GM23248 (cell line): Measurements from ENCODE around the gene DICER1. TPM values are rescaled to one million over a fixed set of nuclear protein-coding genes. Genes with fewer than 3 reads are reported as not detected.

ENCODE experiments used
- DNase-seq: peaks from one replicate; pipeline ENCODE4 v3.0.0-alpha.2; 2015
- H2AFZ ChIP-seq: fragments of 200-600 bp; sonication (generic); 2 replicates; pipeline ENCODE4 v1.6.1; 2016; ENCODE audit warnings: antibody characterized with exemption
- H3F3A ChIP-seq: fragments of 200-600 bp; sonication (generic); 2 replicates; pipeline ENCODE4 v1.6.1; 2016; ENCODE audit warnings: mild to moderate bottlenecking, antibody characterized with exemption, mixed run types; ENCODE audit not compliant: insufficient read depth
- H3K27ac ChIP-seq: fragments of 200-600 bp; sonication (generic); 2 replicates; pipeline ENCODE4 v1.5.1; 2016; ENCODE audit warnings: mild to moderate bottlenecking
- H3K27me3 ChIP-seq: fragments of 200-600 bp; sonication (generic); replicated peaks from 2 replicates; pipeline ENCODE4 v1.6.1; 2016; ENCODE audit warnings: mild to moderate bottlenecking; ENCODE audit not compliant: insufficient read depth
- H3K36me3 ChIP-seq: fragments of 200-600 bp; sonication (generic); 2 replicates; pipeline ENCODE4 v1.6.1; 2016; ENCODE audit warnings: low read depth, mild to moderate bottlenecking
- H3K4me1 ChIP-seq: fragments of 200-600 bp; sonication (generic); 2 replicates; pipeline ENCODE4 v1.6.1; 2016; ENCODE audit warnings: mild to moderate bottlenecking; ENCODE audit not compliant: insufficient read depth
- H3K4me2 ChIP-seq: fragments of 200-600 bp; sonication (generic); one replicate; pipeline ENCODE4 v1.6.1; 2016; ENCODE audit warnings: mild to moderate bottlenecking; ENCODE audit not compliant: unreplicated experiment
- H3K4me3 ChIP-seq: fragments of 200-600 bp; sonication (generic); 2 replicates; pipeline ENCODE4 v1.5.1; 2016; ENCODE audit warnings: mild to moderate bottlenecking
- H3K79me2 ChIP-seq: fragments of 200-600 bp; sonication (generic); 2 replicates; pipeline ENCODE4 v1.6.1; 2016; ENCODE audit warnings: mild to moderate bottlenecking; ENCODE audit not compliant: insufficient read depth
- H3K9ac ChIP-seq: fragments of 200-600 bp; sonication (generic); 2 replicates; pipeline ENCODE4 v1.6.1; 2016; ENCODE audit warnings: mild to moderate bottlenecking
- H3K9me2 ChIP-seq: fragments of 200-600 bp; sonication (generic); 2 replicates; pipeline ENCODE4 v1.6.1; 2016; ENCODE audit warnings: mixed run types, mild to moderate bottlenecking, moderate library complexity; ENCODE audit not compliant: insufficient read depth
- H3K9me3 ChIP-seq: fragments of 200-600 bp; sonication (generic); one replicate; pipeline ENCODE4 v1.6.1; 2017; ENCODE audit warnings: low read depth
- H4K20me1 ChIP-seq: fragments of 200-600 bp; sonication (generic); 2 replicates; pipeline ENCODE4 v1.6.0; 2016; ENCODE audit not compliant: insufficient read depth
- EZH2 ChIP-seq: fragments of 200-600 bp; sonication (generic); IDR thresholded peaks from 2 replicates; pipeline ENCODE4 v1.6.1; 2018; ENCODE audit warnings: antibody characterized with exemption, mild to moderate bottlenecking; ENCODE audit not compliant: insufficient read depth, poor library complexity, severe bottlenecking
- EZH2phosphoT487 ChIP-seq: fragments of 200-600 bp; sonication (generic); IDR thresholded peaks from 2 replicates; pipeline ENCODE4 v1.6.1; 2018; ENCODE audit warnings: antibody characterized with exemption, moderate library complexity, mild to moderate bottlenecking, low read depth; ENCODE audit not compliant: insufficient read depth
- WGBS, 2 experiments: methylation state at CpG; one replicate each; pipeline ENCODE4 v1.1.6; 2015 to 2017; ENCODE audit warnings: low lambda C conversion rate in 2 of 2, low coverage in 1 of 2; ENCODE audit errors: missing lambda C conversion rate in 2 of 2; 5-methylcytosine and 5-hydroxymethylcytosine counted together
- in situ Hi-C: fragments of 300-500 bp; cut with MboI; formaldehyde crosslinking; loops from 2 replicates; pipeline ENCODE4 v1.15.0; 2020
- polyA plus RNA-seq: library from polyadenylated mRNA; unstranded; fragments of >200 nt; fragmentation: Nextera tagmentation; extraction: Ambion mirVana; gene quantifications from 2 replicates; pipeline ENCODE4 v1.2.1, GENCODE V29; 2016
- total RNA-seq: library from RNA; depleted of rRNA; stranded (reverse); fragments of >200 nt; shearing (Covaris generic); gene quantifications from 2 replicates; pipeline ENCODE4 v1.2.3, GENCODE V29; 2014

The DICER1 gene
- total and polyA plus RNA-seq, 2 experiments from 2014 or later: 9.8 to 27.6 TPM

GRCh38 chr14:95153866-95154265 is 3.5 kb downstream of the DICER1 start:
- Histone ChIP-seq H3K9me3 (no peaks in the 10 kb centered on the region), H3K36me3 (no peaks in the 10 kb centered on the region), H3K9me2 (no peaks in the 10 kb centered on the region), H3K79me2 (peaks cover 89% of the 10 kb centered on the region), H3K27me3 (no peaks in the 10 kb centered on the region), H3K9ac (no peak overlapping the region), H3K4me3 (no peak overlapping the region), H3K27ac (no peak overlapping the region), H3K4me2 (no peak overlapping the region), H2AFZ (no peak overlapping the region), H3F3A (no peaks in the 10 kb centered on the region), H4K20me1 (peaks cover 25% of the 10 kb centered on the region), H3K4me1 (peaks cover 21% of the 10 kb centered on the region)
- in situ Hi-C loops: no loop called here
- no peak for DNase-seq
- no peak for TF ChIP-seq EZH2phosphoT487
- no peak for TF ChIP-seq EZH2
- 58 to 65% methylated on average over 4 of the region's 4 CpGs for WGBS, 2 experiments

DNA sequence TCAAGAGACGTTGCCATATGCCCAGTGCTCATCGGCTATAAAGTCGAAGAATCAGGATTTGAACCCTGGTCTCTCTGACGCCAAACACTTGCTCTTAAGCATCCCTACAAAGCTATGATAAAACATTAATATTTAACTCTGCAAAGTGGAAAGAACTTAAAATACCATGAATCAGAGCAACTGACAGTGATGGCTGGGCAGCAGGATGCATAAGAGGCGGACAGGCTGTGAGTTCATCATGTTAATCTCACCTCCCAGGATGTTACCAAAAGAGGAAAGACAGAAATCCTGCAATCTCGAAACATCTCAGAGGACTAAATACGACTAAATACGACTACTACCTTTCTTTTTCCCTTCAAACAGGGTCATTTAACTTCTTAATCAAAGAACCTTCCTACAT is 5.8 kb downstream of the DICER1 start:
- Histone ChIP-seq H3K9me2 (no peaks in the 10 kb centered on the region), H3K27me3 (no peaks in the 10 kb centered on the region), H3K9me3 (no peaks in the 10 kb centered on the region), H3K9ac (no peak overlapping the region), H2AFZ (no peak overlapping the region), H3K27ac (no peak overlapping the region), H4K20me1 (peaks cover 25% of the 10 kb centered on the region), H3K36me3 (no peaks in the 10 kb centered on the region), H3K4me1 (peaks cover 21% of the 10 kb centered on the region), H3F3A (no peaks in the 10 kb centered on the region), H3K79me2 (peaks cover 100% of the 10 kb centered on the region), H3K4me2 (peak overlapping the region; percentile 14), H3K4me3 (no peak overlapping the region)
- no peak for DNase-seq
- in situ Hi-C loops: no loop called here
- TF ChIP-seq EZH2 (no peak), EZH2phosphoT487 (no peak)
- WGBS, 2 experiments: 94 to 97% methylated on average over 8 of the region's 8 CpGs

DNA sequence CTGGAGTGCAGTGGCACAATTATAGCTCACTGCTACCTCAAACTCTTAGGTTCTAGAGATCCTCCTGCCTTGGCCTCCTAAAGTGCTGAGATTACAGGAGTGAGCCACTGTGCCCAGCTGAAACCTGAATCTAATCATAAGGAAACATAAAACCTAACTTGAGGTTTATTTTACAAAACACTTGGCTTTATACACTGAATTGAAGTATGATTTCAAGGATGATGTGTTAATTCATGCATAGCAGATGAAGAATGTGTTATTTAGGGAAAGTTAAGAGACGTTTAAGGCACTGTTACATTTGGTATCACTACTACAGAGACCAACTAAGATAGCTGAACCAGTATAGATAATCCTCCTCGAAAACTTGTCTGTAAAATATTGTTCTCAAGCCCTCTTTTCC is 6.4 kb downstream of the DICER1 start:
- whole genome bisulfite sequencing, 2 experiments: 76 to 83% methylated on average over 2 of the region's 2 CpGs
- Histone ChIP-seq H3K9me2 (no peaks in the 10 kb centered on the region), H3K27me3 (no peaks in the 10 kb centered on the region), H3K27ac (no peak overlapping the region), H3K9ac (no peak overlapping the region), H3K9me3 (no peaks in the 10 kb centered on the region), H4K20me1 (peaks cover 25% of the 10 kb centered on the region), H3K79me2 (peaks cover 100% of the 10 kb centered on the region), H3K4me1 (peaks cover 20% of the 10 kb centered on the region), H3K36me3 (no peaks in the 10 kb centered on the region), H3K4me2 (no peak overlapping the region), H2AFZ (no peak overlapping the region), H3F3A (no peaks in the 10 kb centered on the region), H3K4me3 (no peak overlapping the region)
- in situ Hi-C loops: no loop called here
- TF ChIP-seq EZH2phosphoT487 (no peak), EZH2 (no peak)
- DNase-seq: no peak

DNA sequence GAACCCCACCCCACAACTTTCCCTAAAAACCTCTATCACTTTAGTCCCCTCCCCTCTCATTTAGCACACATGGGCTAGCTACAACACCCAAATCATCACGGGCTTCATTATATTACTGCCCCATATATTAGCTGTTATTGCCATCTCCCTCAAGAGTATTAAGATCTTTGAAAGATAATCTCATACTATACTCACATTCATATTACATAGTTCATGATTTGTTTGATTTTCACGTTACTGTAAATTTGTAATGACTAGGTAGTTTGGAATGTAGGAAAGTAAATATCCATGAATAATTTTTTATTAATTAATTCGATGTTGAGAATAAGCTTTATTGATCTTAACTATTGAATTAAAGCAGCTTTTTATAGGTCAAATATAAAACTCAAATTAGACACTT is 7.9 kb downstream of the DICER1 start:
- in situ Hi-C loops: no loop called here

DNA sequence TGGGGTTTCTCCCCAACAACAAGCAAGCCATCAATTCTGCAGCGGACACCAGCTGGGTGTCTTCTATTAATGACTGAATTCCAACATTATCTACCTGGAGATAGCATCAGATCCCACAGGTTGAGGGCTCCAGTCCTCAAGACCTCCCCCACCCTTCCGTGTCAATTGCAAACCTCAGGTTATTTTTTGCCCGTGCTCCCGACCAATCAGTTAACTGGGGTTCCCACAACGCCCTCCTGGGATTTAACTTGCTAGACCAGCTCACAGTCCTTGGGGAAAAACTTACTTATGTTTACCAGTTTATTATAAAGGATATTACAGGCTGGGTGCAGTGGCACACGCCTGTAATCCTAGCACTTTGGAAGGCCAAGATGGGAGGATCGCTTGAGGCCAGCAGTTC is 9.7 kb downstream of the DICER1 start:
- no peak overlapping the region for H3K9ac ChIP-seq
- no peak overlapping the region for H3K4me2 ChIP-seq
- no peaks in the 10 kb centered on the region for H3K4me1 ChIP-seq
- in situ Hi-C loops: no loop called here
- no peak overlapping the region for H3K27ac ChIP-seq
- DNase-seq: no peak
- H3K36me3 ChIP-seq: no peaks in the 10 kb centered on the region
- H3K9me3 ChIP-seq: no peaks in the 10 kb centered on the region
- no peaks in the 10 kb centered on the region for H3K9me2 ChIP-seq
- H3F3A ChIP-seq: no peaks in the 10 kb centered on the region
- 97 to 99% methylated on average over 7 of the region's 7 CpGs for WGBS, 2 experiments
- TF ChIP-seq EZH2phosphoT487 (no peak), EZH2 (no peak)
- no peak overlapping the region for H3K4me3 ChIP-seq
- H3K79me2 ChIP-seq: peaks cover 100% of the 10 kb centered on the region
- H4K20me1 ChIP-seq: peaks cover 17% of the 10 kb centered on the region
- no peak overlapping the region for H2AFZ ChIP-seq
- H3K27me3 ChIP-seq: no peaks in the 10 kb centered on the region

More for the DNA sequence above, 7.9 kb downstream of the DICER1 start:
- H3K4me2 ChIP-seq: no peak overlapping the region
- H4K20me1 ChIP-seq: peaks cover 25% of the 10 kb centered on the region
- peaks cover 100% of the 10 kb centered on the region for H3K79me2 ChIP-seq
- H3K27ac ChIP-seq: no peak overlapping the region
- no peak overlapping the region for H2AFZ ChIP-seq
- H3K4me3 ChIP-seq: no peak overlapping the region
- H3K9me2 ChIP-seq: no peaks in the 10 kb centered on the region
- DNase-seq: no peak
- H3K27me3 ChIP-seq: no peaks in the 10 kb centered on the region
- H3K9ac ChIP-seq: no peak overlapping the region
- H3K4me1 ChIP-seq: peaks cover 7% of the 10 kb centered on the region; the same call in 1 of the 2 replicates
- TF ChIP-seq EZH2phosphoT487: no peak
- no peak for TF ChIP-seq EZH2
- 92 to 95% methylated on average over 3 of the region's 3 CpGs for WGBS, 2 experiments
- no peaks in the 10 kb centered on the region for H3K36me3 ChIP-seq
- H3K9me3 ChIP-seq: no peaks in the 10 kb centered on the region
- no peaks in the 10 kb centered on the region for H3F3A ChIP-seq
